HL-60 (cell line): ENCODE measurements around the gene ALDH1A1.

Experiments used
- DNase-seq, 2 experiments: peaks; one replicate each; pipeline ENCODE4 v3.0.0-alpha.2; 2010 to 2020; ENCODE audit warnings: low read depth in 1 of 2, low spot score in 1 of 2
- H3K27ac ChIP-seq: fragments of 250-450 bp; sonication (Bioruptor Pico); replicated peaks from 2 replicates; pipeline ENCODE4 v1.5.1; 2020; ENCODE audit warnings: mild to moderate bottlenecking, moderate library complexity
- H3K27me3 ChIP-seq: fragments of 250-450 bp; sonication (Bioruptor Pico); 2 replicates; pipeline ENCODE4 v1.5.1; 2021; ENCODE audit warnings: mild to moderate bottlenecking, moderate library complexity; ENCODE audit not compliant: insufficient read depth, poor library complexity, severe bottlenecking
- H3K4me3 ChIP-seq: replicated peaks from 2 replicates; pipeline ENCODE4 v1.5.1; 2011; ENCODE audit warnings: mild to moderate bottlenecking, control low read depth, low read length; ENCODE audit not compliant: insufficient read depth
- GABPA ChIP-seq: IDR thresholded peaks from 2 replicates; pipeline ENCODE4 v1.6.1; 2012; ENCODE audit warnings: low read depth
- POLR2AphosphoS5 ChIP-seq: IDR thresholded peaks from 2 replicates; pipeline ENCODE4 v1.6.1; 2012; ENCODE audit warnings: low read depth
- SPI1 ChIP-seq: IDR thresholded peaks from 2 replicates; pipeline ENCODE4 v1.6.1; 2012; ENCODE audit warnings: low read depth, mild to moderate bottlenecking, borderline replicate concordance
- TF ChIP-seq, protein P1 (sequence below): IDR thresholded peaks from 2 replicates; pipeline ENCODE4 v1.6.1; 2012; ENCODE audit warnings: low read depth; ENCODE audit not compliant: insufficient replicate concordance
- TF ChIP-seq, protein P2 (sequence below): IDR thresholded peaks from one replicate; pipeline ENCODE4 v1.5.1; 2011; ENCODE audit warnings: low read length, control low read depth, inconsistent platforms; ENCODE audit not compliant: insufficient read depth

ALDH1A1 gene

DNA sequence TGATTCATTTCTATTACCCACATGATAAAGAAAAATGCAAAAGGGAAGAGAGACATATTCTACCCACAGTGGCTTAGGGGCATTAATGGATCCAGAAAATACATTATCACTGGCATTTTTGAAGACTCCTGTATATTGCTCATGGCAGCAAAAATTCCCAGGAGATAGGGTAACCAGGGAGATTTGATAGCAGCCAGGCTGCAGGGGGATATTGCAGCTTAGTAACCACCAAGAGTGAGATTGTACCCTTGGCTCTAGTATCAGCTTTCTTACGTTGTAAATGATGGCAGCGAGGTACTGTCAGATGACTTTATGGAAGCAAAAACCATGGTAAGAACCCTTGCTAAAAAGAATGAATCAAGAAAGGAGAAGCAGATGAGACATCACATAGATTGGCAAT lies 19.8 kb upstream of the ALDH1A1 start:
- TF ChIP-seq POLR2AphosphoS5 = no peak
- TF ChIP-seq, protein P1, sequence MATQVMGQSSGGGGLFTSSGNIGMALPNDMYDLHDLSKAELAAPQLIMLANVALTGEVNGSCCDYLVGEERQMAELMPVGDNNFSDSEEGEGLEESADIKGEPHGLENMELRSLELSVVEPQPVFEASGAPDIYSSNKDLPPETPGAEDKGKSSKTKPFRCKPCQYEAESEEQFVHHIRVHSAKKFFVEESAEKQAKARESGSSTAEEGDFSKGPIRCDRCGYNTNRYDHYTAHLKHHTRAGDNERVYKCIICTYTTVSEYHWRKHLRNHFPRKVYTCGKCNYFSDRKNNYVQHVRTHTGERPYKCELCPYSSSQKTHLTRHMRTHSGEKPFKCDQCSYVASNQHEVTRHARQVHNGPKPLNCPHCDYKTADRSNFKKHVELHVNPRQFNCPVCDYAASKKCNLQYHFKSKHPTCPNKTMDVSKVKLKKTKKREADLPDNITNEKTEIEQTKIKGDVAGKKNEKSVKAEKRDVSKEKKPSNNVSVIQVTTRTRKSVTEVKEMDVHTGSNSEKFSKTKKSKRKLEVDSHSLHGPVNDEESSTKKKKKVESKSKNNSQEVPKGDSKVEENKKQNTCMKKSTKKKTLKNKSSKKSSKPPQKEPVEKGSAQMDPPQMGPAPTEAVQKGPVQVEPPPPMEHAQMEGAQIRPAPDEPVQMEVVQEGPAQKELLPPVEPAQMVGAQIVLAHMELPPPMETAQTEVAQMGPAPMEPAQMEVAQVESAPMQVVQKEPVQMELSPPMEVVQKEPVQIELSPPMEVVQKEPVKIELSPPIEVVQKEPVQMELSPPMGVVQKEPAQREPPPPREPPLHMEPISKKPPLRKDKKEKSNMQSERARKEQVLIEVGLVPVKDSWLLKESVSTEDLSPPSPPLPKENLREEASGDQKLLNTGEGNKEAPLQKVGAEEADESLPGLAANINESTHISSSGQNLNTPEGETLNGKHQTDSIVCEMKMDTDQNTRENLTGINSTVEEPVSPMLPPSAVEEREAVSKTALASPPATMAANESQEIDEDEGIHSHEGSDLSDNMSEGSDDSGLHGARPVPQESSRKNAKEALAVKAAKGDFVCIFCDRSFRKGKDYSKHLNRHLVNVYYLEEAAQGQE = no peak
- TF ChIP-seq, protein P2, sequence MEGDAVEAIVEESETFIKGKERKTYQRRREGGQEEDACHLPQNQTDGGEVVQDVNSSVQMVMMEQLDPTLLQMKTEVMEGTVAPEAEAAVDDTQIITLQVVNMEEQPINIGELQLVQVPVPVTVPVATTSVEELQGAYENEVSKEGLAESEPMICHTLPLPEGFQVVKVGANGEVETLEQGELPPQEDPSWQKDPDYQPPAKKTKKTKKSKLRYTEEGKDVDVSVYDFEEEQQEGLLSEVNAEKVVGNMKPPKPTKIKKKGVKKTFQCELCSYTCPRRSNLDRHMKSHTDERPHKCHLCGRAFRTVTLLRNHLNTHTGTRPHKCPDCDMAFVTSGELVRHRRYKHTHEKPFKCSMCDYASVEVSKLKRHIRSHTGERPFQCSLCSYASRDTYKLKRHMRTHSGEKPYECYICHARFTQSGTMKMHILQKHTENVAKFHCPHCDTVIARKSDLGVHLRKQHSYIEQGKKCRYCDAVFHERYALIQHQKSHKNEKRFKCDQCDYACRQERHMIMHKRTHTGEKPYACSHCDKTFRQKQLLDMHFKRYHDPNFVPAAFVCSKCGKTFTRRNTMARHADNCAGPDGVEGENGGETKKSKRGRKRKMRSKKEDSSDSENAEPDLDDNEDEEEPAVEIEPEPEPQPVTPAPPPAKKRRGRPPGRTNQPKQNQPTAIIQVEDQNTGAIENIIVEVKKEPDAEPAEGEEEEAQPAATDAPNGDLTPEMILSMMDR = no peak
- no peak for TF ChIP-seq SPI1
- no peak for TF ChIP-seq GABPA

DNA sequence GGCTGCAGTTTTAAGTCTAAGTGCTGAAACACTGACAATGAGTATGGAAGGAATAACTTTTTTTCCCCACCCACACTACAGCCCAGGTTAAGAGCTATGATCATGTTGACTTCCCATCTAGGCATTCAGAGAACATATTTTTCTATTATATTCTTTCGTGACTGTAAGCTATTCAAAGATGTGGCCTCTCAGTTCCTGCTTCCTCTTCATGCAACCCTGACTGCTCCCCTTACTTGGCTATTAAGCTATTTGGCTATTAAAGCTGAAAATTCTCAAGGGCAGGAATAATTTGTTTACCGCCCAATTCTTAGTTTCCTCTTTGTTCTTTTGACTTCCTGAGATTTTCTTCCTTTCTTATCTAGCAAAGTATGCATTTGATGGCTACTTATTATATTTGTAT lies 18.6 kb upstream of the ALDH1A1 start:
- DNase-seq = no peak
- Histone ChIP-seq H3K27me3 (no peaks in the 10 kb centered on the region), H3K27ac (no peak overlapping the region), H3K4me3 (no peak overlapping the region)
- TF ChIP-seq SPI1 = no peak
- TF ChIP-seq, protein P2 = no peak
- TF ChIP-seq, protein P1 = no peak
- no peak for TF ChIP-seq GABPA
- no peak for TF ChIP-seq POLR2AphosphoS5

More for the DNA sequence above, 19.8 kb upstream of the ALDH1A1 start:
- Histone ChIP-seq H3K27ac (no peak overlapping the region), H3K4me3 (no peak overlapping the region), H3K27me3 (no peaks in the 10 kb centered on the region)
- DNase-seq = no peak

DNA sequence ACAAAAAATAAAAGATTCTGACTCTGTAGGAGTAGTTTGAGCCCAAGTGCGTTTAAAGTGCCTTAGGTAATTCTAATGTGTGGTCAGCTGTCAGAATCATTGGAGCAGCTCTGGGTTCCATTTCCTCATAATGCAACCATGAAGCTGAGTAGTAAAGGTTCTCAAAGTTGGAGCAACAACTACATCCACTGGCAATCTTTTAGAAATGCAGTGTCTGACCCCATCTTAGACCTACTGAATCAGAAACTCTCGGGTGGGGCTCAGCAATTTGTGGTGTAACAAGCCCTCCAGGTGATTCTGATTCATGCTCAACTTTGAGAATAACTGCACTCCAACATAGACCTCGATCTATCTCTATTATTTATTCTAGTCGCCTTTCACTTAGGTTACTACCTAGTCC lies 7.6 kb upstream of the ALDH1A1 start:
- Histone ChIP-seq H3K27ac (no peak overlapping the region), H3K4me3 (no peak overlapping the region), H3K27me3 (no peaks in the 10 kb centered on the region)
- TF ChIP-seq SPI1 (no peak), POLR2AphosphoS5 (no peak), GABPA (no peak)
- TF ChIP-seq, protein P2 = no peak
- TF ChIP-seq, protein P1 = no peak
- no peak for DNase-seq
